C4-2B (cell line): ENCODE data around the gene TUBB4B.

Experiments
- ZFX ChIP-seq: fragments of 450-650 bp; IDR thresholded peaks from 2 replicates; pipeline ENCODE4 v1.6.1; 2017
- TF ChIP-seq, protein P1 (sequence below): fragments of 450-650 bp; conservative IDR thresholded peaks from 2 replicates; pipeline ENCODE4 v1.5.1; 2017; ENCODE audit warnings: mild to moderate bottlenecking

DNA sequence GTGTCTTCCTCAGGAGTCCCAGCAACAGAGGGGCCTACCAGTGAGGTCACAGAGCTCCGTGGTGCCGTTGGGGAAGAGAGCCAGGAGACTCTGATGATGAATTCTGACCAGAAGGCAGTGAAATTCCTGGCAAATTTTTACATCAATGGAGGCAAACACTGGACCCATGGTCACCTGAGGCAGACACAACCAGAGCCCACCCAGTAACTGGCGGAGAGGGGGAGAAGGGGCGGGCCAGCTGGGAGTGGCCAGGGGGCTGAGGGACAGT lies 10.0 kb downstream of the TUBB4B start, which contains the start of gene STPG3:
- TF ChIP-seq, protein P1, sequence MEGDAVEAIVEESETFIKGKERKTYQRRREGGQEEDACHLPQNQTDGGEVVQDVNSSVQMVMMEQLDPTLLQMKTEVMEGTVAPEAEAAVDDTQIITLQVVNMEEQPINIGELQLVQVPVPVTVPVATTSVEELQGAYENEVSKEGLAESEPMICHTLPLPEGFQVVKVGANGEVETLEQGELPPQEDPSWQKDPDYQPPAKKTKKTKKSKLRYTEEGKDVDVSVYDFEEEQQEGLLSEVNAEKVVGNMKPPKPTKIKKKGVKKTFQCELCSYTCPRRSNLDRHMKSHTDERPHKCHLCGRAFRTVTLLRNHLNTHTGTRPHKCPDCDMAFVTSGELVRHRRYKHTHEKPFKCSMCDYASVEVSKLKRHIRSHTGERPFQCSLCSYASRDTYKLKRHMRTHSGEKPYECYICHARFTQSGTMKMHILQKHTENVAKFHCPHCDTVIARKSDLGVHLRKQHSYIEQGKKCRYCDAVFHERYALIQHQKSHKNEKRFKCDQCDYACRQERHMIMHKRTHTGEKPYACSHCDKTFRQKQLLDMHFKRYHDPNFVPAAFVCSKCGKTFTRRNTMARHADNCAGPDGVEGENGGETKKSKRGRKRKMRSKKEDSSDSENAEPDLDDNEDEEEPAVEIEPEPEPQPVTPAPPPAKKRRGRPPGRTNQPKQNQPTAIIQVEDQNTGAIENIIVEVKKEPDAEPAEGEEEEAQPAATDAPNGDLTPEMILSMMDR = no peak
- TF ChIP-seq ZFX = no peak
